Left colon (tissue), 2 donors: ENCODE data around the gene BIK. TPM values are rescaled to one million over a fixed set of nuclear protein-coding genes. Genes with fewer than 3 reads are reported as not detected.
"Not testable (repeated sequence)": the region's sequence is repeated elsewhere in the genome, so short reads cannot be mapped to it uniquely, and the experiment has no call there.

Source experiments
- ATAC-seq: fragments of 200-7000 bp; cut with Tn5 transposase; one replicate; pipeline ENCODE4 v1.9.1; 2020; ENCODE audit warnings: mild to moderate bottlenecking, moderate library complexity
- DNase-seq, 2 donors: peaks; one replicate each; pipeline ENCODE4 v3.0.0-alpha.2; 2020
- intact Hi-C, 2 donors: fragments of 100-400 bp; cut with DNase I in 1 of 2; cut with micrococcal nuclease in 1 of 2; formaldehyde crosslinking; loops; one replicate each; pipeline versions ENCODE4 v1.11.2 to v1.14.0; 2022; cut with DNase I, micrococcal nuclease
- total RNA-seq, 2 donors: library from RNA; stranded (reverse); fragmentation: NEBNext Ultra II Directional; extraction: Animal tissue kit (Norgen Biotek cat#: 25700); gene quantifications; one replicate each; pipeline ENCODE4 v1.2.1, GENCODE V29; 2021
- donor health status: DM: no; HTN: no; CAD: no.
- donor health status: DM: yes; HTN: yes; CAD: no.

The BIK gene
- total RNA-seq, 2 donors from 2014 or later: 22.6 to 23.0 TPM

DNA sequence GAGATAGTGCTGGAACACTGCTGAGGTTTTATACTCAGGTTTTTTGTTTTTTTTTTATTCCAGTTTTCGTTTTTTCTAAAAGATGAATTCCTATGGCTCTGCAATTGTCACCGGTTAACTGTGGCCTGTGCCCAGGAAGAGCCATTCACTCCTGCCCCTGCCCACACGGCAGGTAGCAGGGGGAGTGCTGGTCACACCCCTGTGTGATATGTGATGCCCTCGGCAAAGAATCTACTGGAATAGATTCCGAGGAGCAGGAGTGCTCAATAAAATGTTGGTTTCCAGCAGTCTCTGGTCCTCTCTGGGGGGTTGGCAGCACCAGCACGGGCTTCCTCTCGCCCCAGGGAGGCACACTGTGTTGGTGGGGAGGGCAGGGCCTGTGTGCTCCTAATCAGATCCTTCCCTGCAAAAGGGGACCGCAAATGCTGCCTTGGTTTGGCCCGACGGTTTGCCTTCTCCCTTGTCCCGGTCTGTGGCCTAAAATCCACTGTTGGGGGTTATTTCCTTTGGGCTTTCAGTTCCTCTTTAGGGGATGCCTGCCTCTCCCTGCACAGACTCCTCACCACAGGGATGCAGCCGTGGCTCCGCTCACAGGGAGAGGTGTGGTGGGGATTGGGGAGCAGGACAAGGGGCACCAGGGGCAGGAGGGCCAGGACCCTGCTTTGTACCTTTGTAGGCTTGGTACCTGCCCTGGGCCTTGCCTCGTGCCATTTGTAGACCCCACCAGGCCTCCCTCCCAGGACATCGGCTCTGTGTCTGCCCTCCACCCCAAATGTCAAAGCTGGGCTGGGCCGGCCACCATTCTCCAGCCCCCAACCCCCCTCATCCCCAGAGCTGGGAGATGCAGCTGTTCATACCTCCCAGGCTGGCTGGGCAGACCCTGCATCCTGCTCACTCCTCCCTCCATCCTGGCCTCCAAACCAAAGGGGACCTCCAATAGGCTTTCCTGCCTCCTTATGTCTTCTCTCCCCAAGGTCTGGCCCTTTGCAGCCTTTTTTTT, 19.2 kb downstream of the BIK start:
- intact Hi-C loops: no loop called here
- DNase-seq (no peak), ATAC-seq (no peak)

DNA sequence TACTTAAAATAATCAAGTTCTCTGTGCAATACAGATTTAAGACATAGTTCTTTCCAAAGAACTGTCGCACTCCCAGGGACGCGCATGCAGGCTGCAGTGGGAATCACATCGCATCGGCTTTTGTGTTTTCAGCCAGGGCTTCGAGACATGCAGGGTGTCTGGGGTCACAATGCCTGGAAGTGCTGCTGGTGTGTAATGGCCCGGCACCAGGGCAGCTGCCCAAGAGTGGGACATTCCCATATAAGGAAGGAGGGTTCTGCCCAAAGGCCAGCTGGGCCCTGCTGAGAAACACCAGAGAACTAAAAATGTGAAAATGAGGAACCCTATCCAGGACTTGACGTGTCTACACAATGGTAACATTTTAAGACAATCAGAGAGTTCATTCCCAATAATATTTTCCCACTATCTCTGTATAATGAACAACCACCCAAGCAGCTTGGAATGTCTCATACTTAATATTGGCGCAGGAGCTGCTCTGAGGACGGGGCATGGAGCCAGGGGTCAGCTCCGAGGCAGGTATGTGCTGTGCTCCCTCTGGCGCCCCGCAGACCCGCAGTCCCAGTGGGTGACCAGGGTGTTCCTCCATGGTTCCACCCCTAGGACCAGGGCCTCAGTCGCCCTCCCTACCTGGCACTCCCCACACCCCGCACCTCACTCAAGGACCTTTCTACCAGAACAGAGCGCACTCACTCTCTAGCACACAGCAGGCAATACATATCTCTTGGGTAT, 21.4 kb downstream of the BIK start:
- intact Hi-C loops: no loop called here

DNA sequence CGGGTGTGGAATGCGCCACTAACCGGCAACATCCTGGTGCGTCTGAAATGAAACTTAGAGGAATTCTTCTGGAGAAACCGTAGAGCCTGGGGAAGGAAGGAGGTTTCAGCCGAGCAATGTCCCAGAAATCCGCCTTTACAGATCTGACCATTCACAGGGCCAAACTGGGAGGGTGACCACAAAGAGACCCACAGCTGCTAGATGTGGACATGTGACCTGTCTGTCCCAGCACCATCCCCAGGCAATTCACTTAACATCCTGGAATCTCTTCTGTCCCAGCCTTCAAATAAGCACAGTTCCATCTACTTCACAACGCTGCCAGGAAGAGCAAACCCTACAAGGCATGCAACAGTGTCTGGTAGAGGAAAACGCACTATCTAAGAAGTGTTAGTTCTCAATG, 22.9 kb downstream of the BIK start:
- no peak for DNase-seq
- intact Hi-C loops: no loop called here
- ATAC-seq: no peak

More for the DNA sequence above, 21.4 kb downstream of the BIK start:
- DNase-seq: no peak
- ATAC-seq: no peak

DNA sequence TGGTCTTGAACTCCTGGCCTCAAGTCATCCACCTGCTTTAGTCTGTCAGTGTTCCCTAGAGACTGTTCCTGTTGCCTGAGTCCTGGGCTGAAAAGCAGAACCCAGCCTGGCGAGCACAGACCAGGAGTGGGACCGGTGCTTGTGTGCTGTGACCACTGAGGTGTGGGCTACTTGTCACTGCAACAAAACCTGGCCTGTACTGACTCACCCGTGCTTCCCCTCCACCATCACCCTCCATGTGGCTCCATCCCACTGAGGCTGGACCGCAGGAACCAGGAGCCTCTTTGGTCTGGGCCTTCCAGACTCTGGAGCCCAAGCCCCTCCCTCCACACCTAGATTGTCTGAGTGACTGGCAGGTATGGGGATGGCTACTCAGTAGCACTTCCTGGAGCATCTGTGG, 24.0 kb downstream of the BIK start:
- DNase-seq: no peak
- intact Hi-C loops: no loop called here
- peak; percentile 2 for ATAC-seq

DNA sequence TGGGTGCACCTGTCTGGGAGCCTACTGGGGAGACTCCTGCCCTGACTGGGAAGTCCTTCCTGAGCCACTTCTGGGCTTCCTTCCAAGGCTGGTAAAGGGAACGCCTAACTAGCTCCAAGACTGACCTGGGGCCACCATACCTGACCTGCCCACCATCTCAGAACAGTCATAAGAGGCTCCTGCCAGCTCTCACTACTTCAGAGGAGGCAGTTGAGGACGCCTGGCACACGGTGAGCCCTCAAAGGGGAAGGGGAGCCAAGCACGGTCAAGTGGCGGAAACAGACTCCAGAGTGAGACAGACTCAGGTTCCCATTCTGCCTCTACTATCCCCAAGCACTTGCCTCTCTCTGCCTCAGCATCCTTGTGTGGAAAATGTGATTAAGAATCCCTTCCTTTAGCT, 25.0 kb downstream of the BIK start:
- DNase-seq: no peak
- intact Hi-C loops: no loop called here
- peak; percentile 58 for ATAC-seq

DNA sequence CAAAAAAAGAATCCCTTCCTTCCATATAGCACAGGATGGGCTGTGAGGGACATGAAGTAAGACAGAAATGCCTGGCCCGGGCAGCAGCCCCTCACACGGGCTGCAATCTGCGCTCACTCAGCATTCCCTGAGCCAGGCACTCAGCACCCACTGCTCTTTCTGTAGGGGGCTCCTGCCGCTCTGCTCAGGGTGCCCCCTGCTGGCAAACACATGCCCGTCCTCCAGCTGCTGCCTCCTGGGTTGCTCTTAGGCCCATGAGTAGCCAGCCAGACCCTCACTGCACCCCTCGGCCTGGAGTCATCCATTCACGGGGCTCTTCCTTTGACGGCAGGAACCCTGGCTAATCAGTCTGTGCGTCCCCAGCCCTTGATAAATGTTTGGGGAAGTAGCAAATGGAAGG, 25.7 kb downstream of the BIK start:
- peak; percentile 56 for ATAC-seq
- intact Hi-C loops: no loop called here
- DNase-seq: peak in 1 of 2 donors; percentile 62

DNA sequence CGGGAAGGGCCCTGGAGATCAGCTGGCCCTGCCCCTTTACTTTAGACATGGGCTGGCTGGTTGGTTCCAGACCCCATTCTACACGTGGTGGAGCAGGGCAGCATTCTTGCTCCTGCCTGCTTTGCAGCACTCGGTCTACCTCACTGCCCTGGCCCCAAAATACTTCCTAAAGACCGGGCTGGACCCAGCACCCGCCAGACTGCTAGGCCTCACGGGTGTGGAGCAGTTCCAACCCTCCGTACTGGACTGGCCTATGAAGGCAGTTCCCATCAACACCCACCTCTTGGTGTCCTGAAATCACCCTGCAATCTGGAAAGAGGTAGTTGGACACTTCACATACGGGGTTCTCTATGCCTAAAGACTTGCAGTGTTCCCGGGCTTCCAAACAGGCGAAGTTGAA, 26.3 kb downstream of the BIK start:
- intact Hi-C loops: no loop called here
- no peak for DNase-seq
- no peak for ATAC-seq

DNA sequence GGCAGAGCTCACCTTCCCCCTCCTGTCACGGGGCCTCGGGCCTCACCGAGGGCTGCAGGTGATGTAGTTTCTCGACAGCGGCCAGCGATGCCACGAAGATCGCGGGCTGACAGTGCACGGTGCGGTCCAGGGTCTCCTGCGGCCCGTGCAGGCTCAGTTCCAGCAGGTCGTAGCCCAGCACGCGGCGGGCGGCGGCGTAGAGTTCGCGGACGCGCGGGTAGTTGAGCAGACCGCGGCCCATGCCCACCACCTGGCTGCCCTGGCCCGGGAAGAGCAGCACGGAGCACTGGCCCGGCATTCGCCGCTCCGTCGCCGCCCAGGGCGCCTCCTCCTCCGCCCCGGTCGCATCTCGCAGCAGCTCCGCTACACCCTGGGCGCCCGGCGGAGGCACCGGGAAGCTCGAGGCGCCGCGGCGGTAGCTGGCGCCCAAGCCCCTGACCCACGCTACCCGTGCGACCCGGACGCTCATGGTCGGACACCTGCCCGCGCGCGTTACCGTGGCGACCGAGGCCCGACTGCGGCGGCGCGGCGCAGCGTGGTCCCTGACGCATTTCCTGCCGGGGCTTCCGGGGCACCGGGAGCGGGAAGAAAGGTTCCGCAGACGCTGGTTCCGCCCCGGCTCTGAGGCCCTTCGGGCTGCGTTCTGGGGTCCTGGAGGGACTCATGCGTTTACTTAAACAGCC, 32.5 kb downstream of the BIK start, which contains the start of gene MCAT:
Gene MCAT, minus strand, starts transcription at position 519 of the 683 bp plus-strand sequence. Its CDS starts 50 bp downstream, at position 469.
- ATAC-seq (peak; percentile 95), DNase-seq (peak; percentile 83 to 90)
- intact Hi-C loops: no loop called here

DNA sequence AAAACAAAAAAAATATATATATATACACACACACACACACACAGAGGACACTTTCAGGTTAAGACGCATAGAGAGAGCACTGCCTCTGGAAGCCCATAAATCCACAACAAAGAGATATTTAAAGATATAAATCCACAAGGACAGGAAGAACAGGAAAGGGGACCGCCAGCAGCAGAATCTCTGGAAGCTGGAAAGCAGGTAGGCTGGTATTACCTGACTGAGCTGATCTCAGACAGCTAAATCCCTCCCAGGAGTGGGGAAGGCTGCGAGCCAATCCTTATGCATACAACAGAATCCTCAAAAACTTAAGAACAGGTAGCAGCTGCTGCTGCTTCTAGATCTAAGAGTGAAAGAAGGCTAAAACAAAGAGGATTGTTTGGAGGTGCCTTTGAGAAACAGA, 34.4 kb downstream of the BIK start:
- no peak for ATAC-seq
- intact Hi-C loops: no loop called here
- no peak for DNase-seq

DNA sequence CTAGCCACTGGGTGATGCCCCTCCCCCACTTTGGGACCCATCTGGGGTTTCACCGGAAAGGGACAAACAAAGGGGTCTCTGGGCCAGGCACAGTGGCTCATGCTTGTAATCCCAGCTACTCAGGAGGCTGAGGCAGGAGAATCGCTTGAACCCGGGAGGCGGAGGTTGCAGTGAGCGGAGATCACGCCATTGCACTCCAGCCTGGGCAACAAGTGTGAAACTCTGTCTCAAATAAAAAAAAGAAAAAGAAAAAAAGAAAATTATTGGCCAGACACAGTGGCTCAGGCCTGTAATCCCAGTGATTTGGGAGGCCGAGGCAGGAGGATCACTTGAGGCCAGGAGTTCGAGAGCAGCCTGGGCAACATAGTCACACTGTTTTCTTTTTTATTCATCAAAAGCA, 34.8 kb downstream of the BIK start:
- intact Hi-C loops, ATAC-seq, DNase-seq: not testable (repeated sequence)

DNA sequence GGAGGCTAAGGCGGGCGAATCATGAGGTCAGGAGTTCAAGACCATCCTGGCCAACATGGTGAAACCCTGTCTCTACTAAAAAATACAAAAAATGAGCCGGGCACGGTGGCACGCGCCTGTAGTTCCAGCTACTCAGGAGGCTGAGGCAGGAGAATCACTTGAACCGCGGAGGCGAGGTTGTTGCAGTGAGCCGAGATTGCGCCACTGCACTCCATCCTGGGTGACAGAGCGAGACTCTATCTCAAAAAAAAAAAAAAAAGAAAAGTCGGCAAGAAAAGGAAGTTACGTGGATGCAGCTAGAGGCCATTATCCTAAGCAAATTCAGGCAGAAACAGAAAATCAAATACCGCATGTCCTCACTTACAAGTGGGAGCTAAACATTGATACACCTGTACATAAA, 35.8 kb downstream of the BIK start:
- ATAC-seq, intact Hi-C loops, DNase-seq: not testable (repeated sequence)

DNA sequence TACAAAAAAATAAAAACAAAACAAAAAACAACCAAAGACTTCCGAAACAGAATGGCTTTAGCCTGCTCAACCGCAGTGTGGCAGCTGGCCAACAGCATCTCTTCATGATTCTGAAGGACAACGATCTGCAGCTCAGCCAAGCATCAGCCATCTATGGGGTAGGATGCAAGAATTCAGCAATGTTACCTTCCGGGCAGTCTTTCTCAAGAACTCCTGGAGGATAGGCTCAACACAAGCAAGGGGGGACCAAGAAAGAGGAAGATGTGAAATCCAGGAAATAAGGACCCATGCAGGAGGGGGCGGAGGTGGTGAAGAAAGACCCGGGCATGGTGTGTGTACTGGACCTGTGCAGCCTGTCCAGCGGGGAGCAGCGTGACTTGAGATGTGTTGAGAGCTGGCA, 37.3 kb downstream of the BIK start:
- intact Hi-C loops: no loop called here
- ATAC-seq: no peak
- no peak for DNase-seq

DNA sequence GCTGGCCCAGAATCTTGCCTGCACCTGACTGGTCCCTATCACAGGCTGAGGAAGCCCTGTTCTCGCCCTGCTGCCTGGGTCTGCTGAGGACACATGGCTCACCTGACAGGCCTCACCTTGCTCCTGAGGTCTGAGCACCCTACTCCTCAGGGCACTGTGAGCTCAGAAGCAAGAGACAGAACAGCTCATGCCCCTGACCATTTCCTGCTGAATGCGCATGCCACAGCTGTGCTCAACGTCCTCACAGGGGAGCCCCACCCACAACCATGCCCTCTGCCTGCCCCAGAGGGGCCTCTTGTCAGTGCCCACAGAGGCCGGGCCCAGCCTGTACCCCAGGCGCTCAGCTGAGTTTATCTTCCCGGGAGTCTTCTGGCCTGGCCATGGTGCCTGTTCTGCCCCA, 38.0 kb downstream of the BIK start:
- intact Hi-C loops: no loop called here
- no peak for DNase-seq
- peak; percentile 16 for ATAC-seq

DNA sequence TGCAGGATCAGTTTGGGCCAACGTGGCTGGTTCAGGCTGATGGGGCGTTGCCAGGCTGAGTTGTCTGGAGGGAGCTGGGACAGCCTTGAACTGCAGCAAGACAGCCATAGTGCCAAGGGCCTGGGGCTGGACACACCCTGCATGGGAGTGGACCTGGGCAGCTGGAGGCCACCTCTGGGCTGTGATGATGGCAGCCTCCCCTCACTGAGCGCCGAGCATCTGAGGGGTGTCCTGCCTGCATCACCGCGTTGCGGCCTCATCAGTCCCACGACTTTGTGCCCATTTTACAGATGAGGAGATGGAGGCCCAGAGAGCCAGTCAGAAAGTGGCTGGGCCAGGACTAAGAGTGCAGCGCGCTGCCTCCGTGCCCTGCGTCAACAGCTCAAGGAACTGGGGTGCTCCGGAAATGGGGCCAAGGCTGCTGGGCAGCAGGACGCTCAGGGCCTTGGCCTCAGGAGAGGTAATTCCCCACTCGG, 40.2 kb downstream of the BIK start:
- intact Hi-C loops: no loop called here
- ATAC-seq (no peak), DNase-seq (peak in 1 of 2 donors; percentile 44)

DNA sequence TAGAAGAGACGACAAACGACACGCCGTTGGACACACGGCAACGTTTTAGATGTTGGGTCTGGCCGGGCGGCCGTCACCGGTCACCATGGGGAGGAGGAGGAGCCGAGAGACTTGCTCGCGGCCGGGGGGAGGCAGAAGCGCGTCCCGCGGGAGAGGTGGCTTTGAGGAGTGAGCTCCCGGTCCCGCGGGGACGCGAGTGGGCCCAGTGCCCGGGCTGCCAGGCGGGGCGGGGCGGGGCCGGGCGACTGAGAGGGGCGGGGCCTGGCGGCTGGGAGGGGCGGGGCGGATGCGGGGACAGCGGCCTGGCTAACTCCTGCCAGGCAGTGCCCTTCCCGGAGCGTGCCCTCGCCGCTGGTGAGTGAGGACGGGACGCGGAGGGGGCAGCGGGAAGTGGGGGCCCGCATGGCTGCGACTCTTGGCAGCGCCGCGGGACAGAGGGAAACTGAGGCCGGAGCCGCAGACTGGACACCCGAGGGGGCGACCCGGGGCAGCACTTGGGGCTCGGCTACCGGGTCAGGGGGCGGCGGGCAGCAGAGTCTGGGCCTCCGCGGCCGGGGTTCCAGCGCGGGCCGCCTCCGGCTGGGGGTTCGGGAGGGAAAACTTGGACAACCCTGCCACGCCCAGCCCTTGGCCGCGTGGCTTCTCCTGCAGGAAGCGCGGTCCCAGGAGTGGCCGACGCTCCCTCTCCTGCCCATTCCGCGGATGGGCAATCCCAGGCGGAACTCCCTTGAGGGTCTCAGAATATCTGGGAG, 40.9 kb downstream of the BIK start, which contains the start of gene TSPO:
Gene TSPO, plus strand, starts transcription at position 309 of the 752 bp plus-strand sequence. CDS start 7,680 bp downstream, outside the sequence.
- intact Hi-C loops: no loop called here
- ATAC-seq (peak; percentile 75), DNase-seq (peak; percentile 72 to 85)

DNA sequence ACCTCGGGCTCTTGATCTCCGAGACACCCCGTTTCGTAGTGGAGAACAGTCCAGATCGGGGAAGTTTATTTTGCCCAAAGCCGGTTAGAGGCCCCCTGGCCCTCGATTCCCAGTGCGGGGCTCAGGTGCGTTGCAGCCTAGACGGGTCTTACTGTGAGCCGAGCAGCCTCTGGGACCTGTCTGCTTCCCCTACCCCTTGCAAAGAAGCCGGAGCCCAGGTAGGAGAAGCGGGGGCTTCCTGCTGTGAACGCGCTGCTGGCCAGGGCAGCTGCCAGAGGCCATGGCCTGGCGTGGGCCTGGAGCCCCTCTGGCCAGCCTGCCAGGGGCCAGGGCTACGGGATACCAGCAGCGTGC, 41.4 kb downstream of the BIK start:
- ATAC-seq (peak; percentile 4), DNase-seq (peak in 1 of 2 donors; percentile 30)
- intact Hi-C loops: no loop called here

DNA sequence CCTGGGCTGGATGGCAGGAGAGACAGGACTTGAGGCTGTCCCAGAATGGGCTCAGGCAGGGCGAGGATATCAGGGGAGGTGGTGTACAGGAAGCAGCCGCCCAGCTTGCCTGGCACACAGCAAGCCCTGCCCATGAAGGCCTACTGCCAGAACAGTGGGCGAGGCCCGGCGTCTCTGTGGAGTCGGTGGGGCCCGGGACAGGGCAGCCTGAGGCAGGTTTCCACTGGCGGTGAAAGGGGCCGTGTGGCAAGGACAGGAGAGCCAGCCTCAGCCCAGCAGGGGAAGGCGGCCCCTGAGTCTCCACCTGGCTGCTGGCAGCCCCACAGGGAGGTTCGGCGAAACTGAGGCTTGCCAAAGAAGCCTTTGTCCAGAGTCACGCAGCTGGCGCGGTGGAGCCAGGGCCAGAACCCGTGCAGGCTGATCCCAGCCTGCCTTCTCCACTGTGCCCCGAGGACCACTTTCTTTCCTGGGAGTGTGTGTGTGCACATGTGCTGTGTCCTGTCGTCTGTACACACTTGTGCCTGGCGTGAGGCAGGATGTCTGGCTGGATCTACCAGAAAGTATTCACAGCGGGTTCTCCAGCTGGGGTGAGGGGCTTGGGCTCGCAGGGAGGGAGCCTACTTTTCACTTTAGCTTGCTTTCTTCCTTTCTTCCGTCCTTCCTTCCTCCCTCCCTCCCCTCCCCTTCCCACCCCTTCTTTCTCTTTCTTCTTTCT, 42.0 kb downstream of the BIK start:
- intact Hi-C loops: no loop called here
- peak; percentile 81 for ATAC-seq
- peak; percentile 88 for DNase-seq

DNA sequence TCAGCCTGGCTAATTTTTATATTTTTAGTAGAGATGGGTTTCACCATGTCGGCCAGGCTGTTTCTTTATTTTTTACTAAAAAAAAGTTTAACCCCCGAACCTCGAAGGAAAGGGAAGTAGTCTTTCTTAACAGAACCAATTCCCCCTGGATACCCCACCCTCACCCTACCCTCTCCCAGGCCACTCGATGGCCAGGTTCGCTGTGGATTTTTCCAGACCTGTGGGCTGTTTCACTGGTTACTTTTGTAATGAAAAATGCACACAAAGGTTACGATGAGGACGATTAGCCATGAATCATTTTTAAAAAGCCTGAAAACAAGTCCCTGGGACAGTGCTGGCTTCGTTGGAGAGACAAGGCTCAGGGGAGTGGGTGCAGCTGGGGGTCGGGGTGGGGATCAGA, 43.3 kb downstream of the BIK start:
- DNase-seq: no peak
- ATAC-seq: no peak
- intact Hi-C loops: no loop called here
